ENCODE measurements around the gene SIK3. TPM values are rescaled to one million over a fixed set of nuclear protein-coding genes. Genes with fewer than 3 reads are reported as not detected.
A peak's percentile ranks its signal among the peaks of the same experiment; 100 is the strongest.

SIK3 gene
- total RNA-seq, 1 experiment from 2014 or later, result 14.5 TPM

- peaks cover 56% of the 10 kb centered on the region for H4K20me1 ChIP-seq (ENCODE audit: low read length)
- no peak overlapping the region for H3K27ac ChIP-seq (ENCODE audit: low read length)
- H3K4me2 ChIP-seq (ENCODE audit: low read length), result peak overlapping the region; percentile 94; the same call in 1 of the 2 replicates
- no peaks in the 10 kb centered on the region for H3K9me2 ChIP-seq (replicated peaks; ENCODE audit: low read length)
- no TSS peak for BruUV-seq (replicated peaks)
- H3K9ac ChIP-seq (ENCODE audit: low read length), result no peak overlapping the region
- no peak for TF ChIP-seq EZH2 (IDR thresholded peaks at IDR 0.05; ENCODE audit: low read length, unreplicated experiment)
- no peak for TF ChIP-seq EZH2phosphoT487 (IDR thresholded peaks at IDR 0.05; ENCODE audit: borderline replicate concordance, low read length)
- TF ChIP-seq CTCF (conservative IDR thresholded peaks at IDR 0.05; ENCODE audit: low read depth, low read length), result no peak
- H2AFZ ChIP-seq (ENCODE audit: low read length), result no peak overlapping the region
- H3K4me1 ChIP-seq (ENCODE audit: insufficient read depth, low read length), result peaks cover 54% of the 10 kb centered on the region
- H3K27me3 ChIP-seq (ENCODE audit: low read length), result no peaks in the 10 kb centered on the region
- H3F3A ChIP-seq (ENCODE audit: low read length, unreplicated experiment), result peaks cover 3% of the 10 kb centered on the region
- POLR2A ChIA-PET (ENCODE audit: unreplicated experiment), result interaction anchor here (0.6 kb wide), 1 partner anchor 68 kb away, joined by 4 read pairs; no protein-coding TSS in a partner anchor
- no peak overlapping the region for H3K4me3 ChIP-seq (ENCODE audit: low read length)
- DNase-seq (peak; percentile 21), ATAC-seq (no peak)
- intact Hi-C loops (cut with micrococcal nuclease), result no loop called here
- H3K36me3 ChIP-seq (ENCODE audit: low read depth, low read length), result no peaks in the 10 kb centered on the region
- no peaks in the 10 kb centered on the region for H3K9me3 ChIP-seq (ENCODE audit: low read length)
- CTCF ChIA-PET, result no interaction called here
- peaks cover 77% of the 10 kb centered on the region for H3K79me2 ChIP-seq (ENCODE audit: low read length)
These were observed 3.5 kb downstream of the SIK3 start for GRCh38 chr11:117094776-117095175.

GRCh38 chr11:117092951-117093590 lies 5.2 kb downstream of the SIK3 start:
- no peak for ATAC-seq
- Histone ChIP-seq H3K4me3 (ENCODE audit: low read length) (no peak overlapping the region), H3K9me2 (replicated peaks; ENCODE audit: low read length) (no peaks in the 10 kb centered on the region), H3F3A (ENCODE audit: low read length, unreplicated experiment) (peaks cover 7% of the 10 kb centered on the region), H3K9ac (ENCODE audit: low read length) (no peak overlapping the region), H4K20me1 (ENCODE audit: low read length) (peaks cover 65% of the 10 kb centered on the region), H3K27ac (ENCODE audit: low read length) (no peak overlapping the region), H2AFZ (ENCODE audit: low read length) (no peak overlapping the region), H3K4me1 (ENCODE audit: insufficient read depth, low read length) (peaks cover 53% of the 10 kb centered on the region), H3K9me3 (ENCODE audit: low read length) (no peaks in the 10 kb centered on the region), H3K36me3 (ENCODE audit: low read depth, low read length) (no peaks in the 10 kb centered on the region), H3K27me3 (ENCODE audit: low read length) (no peaks in the 10 kb centered on the region), H3K79me2 (ENCODE audit: low read length) (peaks cover 94% of the 10 kb centered on the region), H3K4me2 (ENCODE audit: low read length) (no peak overlapping the region)
- DNase-seq, result no peak
- TF ChIP-seq CTCF (conservative IDR thresholded peaks at IDR 0.05; ENCODE audit: low read depth, low read length) (no peak), EZH2 (IDR thresholded peaks at IDR 0.05; ENCODE audit: low read length, unreplicated experiment) (no peak), EZH2phosphoT487 (IDR thresholded peaks at IDR 0.05; ENCODE audit: borderline replicate concordance, low read length) (no peak)
- ChIA-PET POLR2A (ENCODE audit: unreplicated experiment) (no interaction called here), CTCF (no interaction called here)
- no TSS peak for BruUV-seq (replicated peaks)
- intact Hi-C loops (cut with micrococcal nuclease), result no loop called here

DNA sequence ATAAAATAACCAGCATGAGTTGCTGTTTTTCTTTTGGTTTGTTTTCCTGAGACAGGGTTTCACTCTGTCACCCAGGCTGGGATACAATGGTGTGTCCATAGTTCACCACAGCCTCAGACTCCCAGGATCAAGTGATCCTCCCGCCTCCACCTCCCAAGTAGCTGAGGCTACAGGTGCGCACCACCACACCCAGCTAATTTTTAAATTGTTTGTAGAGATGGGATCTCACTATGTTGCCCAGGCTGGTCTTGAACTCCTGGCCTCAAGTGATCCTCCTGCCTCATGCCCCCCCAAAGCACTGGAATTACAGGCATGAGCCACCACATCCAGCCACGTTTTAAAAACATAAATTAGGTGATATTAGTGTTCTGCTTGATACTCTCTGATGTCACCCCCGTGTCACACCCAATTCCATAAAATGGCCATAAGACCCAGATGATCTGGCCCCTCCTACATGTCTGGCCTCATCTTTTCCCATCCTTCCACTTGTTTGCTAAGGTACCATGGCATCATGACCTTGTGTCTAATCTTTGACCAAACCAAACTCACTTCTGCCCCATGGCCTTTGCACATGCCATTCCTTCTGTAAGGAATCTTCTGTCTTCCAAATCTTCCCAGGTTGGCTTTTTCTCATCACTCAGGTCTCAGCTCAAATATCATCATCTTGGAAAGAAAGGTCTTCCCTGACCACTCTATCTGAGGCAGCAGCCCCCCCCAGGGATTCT lies 6.3 kb downstream of the SIK3 start:
- peaks cover 65% of the 10 kb centered on the region for H4K20me1 ChIP-seq (ENCODE audit: low read length)
- H3K4me1 ChIP-seq (ENCODE audit: insufficient read depth, low read length), result peaks cover 49% of the 10 kb centered on the region
- DNase-seq (no peak), ATAC-seq (no peak)
- H3K36me3 ChIP-seq (ENCODE audit: low read depth, low read length), result no peaks in the 10 kb centered on the region
- ChIA-PET CTCF (no interaction called here), POLR2A (ENCODE audit: unreplicated experiment) (no interaction called here)
- no peaks in the 10 kb centered on the region for H3K27me3 ChIP-seq (ENCODE audit: low read length)
- TF ChIP-seq EZH2phosphoT487 (IDR thresholded peaks at IDR 0.05; ENCODE audit: borderline replicate concordance, low read length) (no peak), CTCF (conservative IDR thresholded peaks at IDR 0.05; ENCODE audit: low read depth, low read length) (no peak), EZH2 (IDR thresholded peaks at IDR 0.05; ENCODE audit: low read length, unreplicated experiment) (no peak)
- intact Hi-C loops (cut with micrococcal nuclease), result loop anchor here (2.0 kb wide), 2 partner anchors 21 to 73 kb away; no protein-coding TSS in a partner anchor
- no peak overlapping the region for H3K4me3 ChIP-seq (ENCODE audit: low read length)
- no peaks in the 10 kb centered on the region for H3K9me3 ChIP-seq (ENCODE audit: low read length)
- no TSS peak for BruUV-seq (replicated peaks)
- H3K9ac ChIP-seq (ENCODE audit: low read length), result no peak overlapping the region
- H3K9me2 ChIP-seq (replicated peaks; ENCODE audit: low read length), result no peaks in the 10 kb centered on the region
- H2AFZ ChIP-seq (ENCODE audit: low read length), result no peak overlapping the region
- no peak overlapping the region for H3K27ac ChIP-seq (ENCODE audit: low read length)
- peaks cover 94% of the 10 kb centered on the region for H3K79me2 ChIP-seq (ENCODE audit: low read length)
- H3F3A ChIP-seq (ENCODE audit: low read length, unreplicated experiment), result peaks cover 7% of the 10 kb centered on the region
- no peak overlapping the region for H3K4me2 ChIP-seq (ENCODE audit: low read length)
